Right lobe of liver (tissue), 4 donors: ENCODE data around the gene ABCB8.

Source experiments
- CTCF ChIP-seq, 4 donors: fragments of 200-600 bp in 3 of 4; fragments of 450-650 bp in 1 of 4; IDR thresholded peaks; one replicate each; pipeline versions ENCODE4 v1.5.1 to v1.8.0; 2016 to 2022; ENCODE audit warnings: antibody characterized with exemption in 4 of 4, mild to moderate bottlenecking in 2 of 4
- POLR2A ChIP-seq: fragments of 450-650 bp; IDR thresholded peaks from one replicate; pipeline ENCODE4 v1.6.1; 2017; ENCODE audit warnings: antibody characterized with exemption, mild to moderate bottlenecking
- donor health status: DM: no; HTN: no; CAD: no.
- donor health status: DM: no; HTN: no; CAD: no.
- donor health status: DM: no; HTN: yes; CAD: no.

DNA sequence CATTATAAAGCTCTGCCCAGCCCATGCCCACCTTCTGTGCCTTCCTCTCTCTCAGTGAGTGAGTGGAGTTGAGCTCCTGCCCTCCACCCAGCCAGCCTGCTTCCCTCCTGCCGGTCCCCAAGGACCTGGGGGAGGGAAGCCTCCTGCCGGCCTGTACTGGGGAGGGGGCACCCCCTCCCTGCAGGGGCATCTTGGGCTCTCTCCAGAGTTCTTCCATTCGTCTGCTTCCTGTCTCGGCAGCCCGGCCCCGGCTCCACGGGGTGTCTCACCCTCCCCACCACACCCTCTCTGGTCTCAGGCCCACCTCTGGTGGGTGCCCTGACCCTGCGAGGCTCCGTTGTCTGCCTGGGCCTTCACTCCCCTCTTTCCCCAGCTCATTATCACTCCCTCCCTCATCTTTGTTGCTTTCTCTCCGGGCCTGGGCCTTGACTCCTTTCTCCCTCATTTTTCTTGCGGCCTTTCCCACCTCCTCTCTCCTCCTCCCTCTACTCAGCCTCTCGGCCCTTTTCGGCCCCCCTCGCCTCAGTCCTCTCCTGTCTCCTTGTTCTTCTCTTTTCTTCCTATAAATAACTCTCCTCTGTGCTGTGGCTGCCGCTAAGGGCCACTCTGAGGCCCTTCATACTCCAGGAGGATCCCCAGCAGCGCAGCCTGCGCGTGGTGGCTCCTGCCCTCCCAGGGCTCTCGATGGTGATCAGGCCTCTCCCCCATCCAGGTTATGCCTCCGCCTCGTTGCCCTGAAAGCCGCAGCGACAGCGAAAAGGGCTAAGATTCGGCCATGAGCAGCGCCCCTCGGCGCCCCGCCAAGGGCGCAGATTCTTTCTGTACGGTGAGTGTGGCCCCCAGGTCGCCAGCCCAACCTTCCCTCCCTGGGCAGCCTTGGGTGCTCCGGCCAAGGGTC, 33.2 kb downstream of the ABCB8 start:
- TF ChIP-seq CTCF (IDR thresholded peaks at IDR 0.05) (no peak), POLR2A (no peak)
